ENCODE data around the gene SVIL.

SVIL gene

GRCh38 chr10:29415876-29416275 is 218.9 kb downstream of the SVIL start:
- DNase-seq (ENCODE audit: low read depth in 2 of 2): no peak

- DNase-seq (ENCODE audit: low read depth in 2 of 2): no peak
Measured at GRCh38 chr10:29414501-29414900, 220.3 kb downstream of the SVIL start.

GRCh38 chr10:29412485-29412884 is 222.3 kb downstream of the SVIL start:
- no peak for DNase-seq (ENCODE audit: low read depth in 2 of 2)

GRCh38 chr10:29411666-29412315 is 223.0 kb downstream of the SVIL start:
- no peak for DNase-seq (ENCODE audit: low read depth in 2 of 2)

- DNase-seq (ENCODE audit: low read depth in 2 of 2): peak; percentile 13 to 37
Measured at GRCh38 chr10:29409241-29410054, 225.3 kb downstream of the SVIL start.

GRCh38 chr10:29408847-29409240 is 225.9 kb downstream of the SVIL start:
- no peak for DNase-seq (ENCODE audit: low read depth in 2 of 2)

Data from stimulated activated CD4-positive, alpha-beta T cell treated with anti-CD3 and anti-CD28 coated beads, Interleukin-4, amount 100 ng/mL, for 48 hours (primary cell).